ENCODE results near the gene ZNF554. TPM values are rescaled to one million over a fixed set of nuclear protein-coding genes. Genes with fewer than 3 reads are reported as not detected.

ZNF554 gene
- total RNA-seq, 2 experiments from 2014 or later, result 0.83 to 1.5 TPM

DNA sequence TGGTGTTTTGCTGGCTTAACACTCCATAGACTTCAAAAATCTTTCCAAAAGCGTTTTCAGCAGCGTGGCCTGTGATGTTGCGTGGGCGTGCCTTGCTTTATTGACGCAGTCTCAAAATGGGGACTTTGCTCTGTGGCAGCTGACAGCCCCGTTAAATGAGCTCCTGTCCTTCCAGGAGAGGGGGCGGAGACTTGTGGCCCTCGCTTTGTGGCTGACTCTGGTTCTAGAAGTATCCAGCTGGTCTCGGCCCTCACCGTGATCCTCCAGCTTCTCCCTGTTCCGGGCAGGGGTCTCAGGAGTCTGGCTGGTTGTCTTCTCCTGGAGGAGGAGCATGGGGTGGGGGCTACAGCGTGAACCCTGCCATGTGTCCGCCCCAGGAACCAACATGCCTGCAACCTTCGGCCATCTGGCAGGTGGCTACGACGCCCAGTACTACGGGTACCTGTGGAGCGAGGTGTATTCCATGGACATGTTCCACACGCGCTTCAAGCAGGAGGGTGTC lies 8.4 kb upstream of the ZNF554 start:
- Mint-ChIP-seq H3K36me3 (ENCODE audit: low read depth) (peaks cover 7% of the 10 kb centered on the region), H3K27me3 (no peaks in the 10 kb centered on the region), H3K4me3 (no peak overlapping the region), H3K27ac (no peak overlapping the region), H3K9me3 (no peaks in the 10 kb centered on the region), H3K4me1 (ENCODE audit: low read depth) (no peaks in the 10 kb centered on the region)
- ChIA-PET POLR2A (interaction anchor here (1.5 kb wide), 2 partner anchors 10 to 43 kb away, joined by 3 to 4 read pairs; no protein-coding TSS in a partner anchor), CTCF (interaction anchor here (0.7 kb wide), 1 partner anchor 163 kb away, joined by 3 read pairs; no protein-coding TSS in a partner anchor)
- no peak for ATAC-seq
- intact Hi-C loops (cut with micrococcal nuclease), result no loop called here
- no peak for TF ChIP-seq CTCF (IDR thresholded peaks at IDR 0.05)
- no peak for DNase-seq

DNA sequence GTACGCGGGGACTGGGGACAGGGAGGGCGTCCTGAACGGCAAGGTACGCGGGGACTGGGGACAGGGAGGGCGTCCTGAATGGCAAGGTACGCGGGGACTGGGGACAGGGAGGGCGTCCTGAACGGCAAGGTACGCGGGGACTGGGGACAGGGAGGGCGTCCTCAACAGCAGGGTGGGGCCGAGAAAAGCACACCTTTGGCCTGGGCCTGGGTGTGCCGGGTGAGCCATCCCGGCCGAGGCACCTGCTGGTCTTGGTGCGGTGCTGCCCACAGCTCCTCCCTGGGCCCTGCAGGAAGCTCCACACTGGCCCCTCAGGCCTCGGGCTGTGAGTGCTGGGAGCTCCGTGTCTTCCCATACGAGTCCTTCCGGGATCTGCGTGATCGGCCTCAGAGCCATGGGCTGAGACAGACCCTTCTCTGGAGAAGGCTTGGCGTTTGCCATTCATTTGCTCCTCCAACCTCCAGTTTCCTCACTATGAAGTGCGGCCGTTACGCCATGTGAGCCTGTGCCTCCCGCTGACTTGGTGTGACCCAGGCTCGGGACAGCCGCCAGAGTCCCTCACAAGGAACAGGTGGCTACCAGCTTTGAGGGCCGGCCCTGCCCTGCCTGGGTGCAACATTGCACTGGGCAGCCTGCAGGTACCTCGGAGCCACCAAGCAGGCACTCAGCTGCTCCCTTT lies 7.8 kb upstream of the ZNF554 start:
- DNase-seq, result no peak
- Mint-ChIP-seq H3K9me3 (no peaks in the 10 kb centered on the region), H3K4me1 (ENCODE audit: low read depth) (no peaks in the 10 kb centered on the region), H3K27ac (no peak overlapping the region), H3K36me3 (ENCODE audit: low read depth) (peaks cover 7% of the 10 kb centered on the region), H3K27me3 (no peaks in the 10 kb centered on the region), H3K4me3 (no peak overlapping the region)
- ATAC-seq, result no peak
- intact Hi-C loops (cut with micrococcal nuclease), result no loop called here
- CTCF ChIA-PET, result no interaction called here
- TF ChIP-seq CTCF (IDR thresholded peaks at IDR 0.05), result no peak
- POLR2A ChIA-PET, result no interaction called here

DNA sequence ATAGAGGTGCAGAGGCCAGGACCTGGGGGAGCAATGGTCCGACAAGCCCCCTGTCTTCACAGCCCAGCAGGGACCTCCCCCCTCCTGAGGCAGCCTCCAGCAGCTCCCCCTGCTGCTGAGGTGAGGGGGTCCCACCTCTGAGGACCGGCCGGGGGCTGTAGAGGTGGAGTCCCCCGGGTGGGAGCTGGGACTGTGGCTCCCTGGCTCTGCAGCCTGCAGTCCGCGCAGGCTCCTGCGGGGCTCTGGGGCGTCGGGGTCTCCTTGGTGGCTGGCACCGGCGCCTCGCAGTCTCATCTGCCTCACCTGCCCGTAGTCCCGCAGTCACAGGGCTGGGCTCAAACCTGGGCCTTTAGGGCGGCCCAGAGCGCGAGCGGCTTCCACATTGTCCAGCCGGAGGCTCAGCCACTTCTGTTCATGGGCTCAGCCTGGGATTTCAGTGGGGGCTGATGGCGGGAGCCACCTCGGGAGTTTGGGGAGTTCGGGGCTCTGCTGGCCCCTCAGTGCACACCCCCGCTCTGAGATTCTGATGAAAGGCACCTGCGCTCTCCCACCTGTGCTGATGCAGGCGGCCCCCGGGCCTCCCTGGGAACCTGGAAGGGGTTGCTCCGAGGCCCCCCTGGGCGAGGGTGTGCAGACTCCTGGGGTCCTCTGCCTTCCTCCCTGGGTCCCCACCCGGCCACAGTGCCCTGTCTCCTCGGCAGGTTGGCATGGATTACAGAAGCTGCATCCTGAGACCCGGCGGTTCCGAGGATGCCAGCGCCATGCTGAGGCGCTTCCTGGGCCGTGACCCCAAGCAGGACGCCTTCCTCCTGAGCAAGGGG lies 7.0 kb upstream of the ZNF554 start:
- TF ChIP-seq CTCF (IDR thresholded peaks at IDR 0.05), result no peak
- DNase-seq (no peak), ATAC-seq (no peak)
- no peaks in the 10 kb centered on the region for H3K4me1 Mint-ChIP-seq (ENCODE audit: low read depth)
- no peak overlapping the region for H3K4me3 Mint-ChIP-seq
- no peak overlapping the region for H3K27ac Mint-ChIP-seq
- peaks cover 7% of the 10 kb centered on the region for H3K36me3 Mint-ChIP-seq (ENCODE audit: low read depth)
- no peaks in the 10 kb centered on the region for H3K27me3 Mint-ChIP-seq
- intact Hi-C loops (cut with micrococcal nuclease), result no loop called here
- no peaks in the 10 kb centered on the region for H3K9me3 Mint-ChIP-seq
- POLR2A ChIA-PET, result no interaction called here
- CTCF ChIA-PET, result no interaction called here

GRCh38 chr19:2813235-2814160 lies 6.2 kb upstream of the ZNF554 start:
- no peak overlapping the region for H3K27ac Mint-ChIP-seq
- POLR2A ChIA-PET, result interaction anchor here (0.7 kb wide), 1 partner anchor 596 kb away, joined by 3 read pairs; no protein-coding TSS in a partner anchor
- CTCF ChIA-PET, result no interaction called here
- H3K4me3 Mint-ChIP-seq, result no peak overlapping the region
- H3K36me3 Mint-ChIP-seq (ENCODE audit: low read depth), result peaks cover 7% of the 10 kb centered on the region
- H3K4me1 Mint-ChIP-seq (ENCODE audit: low read depth), result no peaks in the 10 kb centered on the region
- DNase-seq (no peak), ATAC-seq (no peak)
- H3K27me3 Mint-ChIP-seq, result no peaks in the 10 kb centered on the region
- no peaks in the 10 kb centered on the region for H3K9me3 Mint-ChIP-seq
- intact Hi-C loops (cut with micrococcal nuclease), result no loop called here
- TF ChIP-seq CTCF (IDR thresholded peaks at IDR 0.05), result no peak
